Measurements from ENCODE around the gene CDSN.
"Not testable (repeated sequence)": the region's sequence is repeated elsewhere in the genome, so short reads cannot be mapped to it uniquely, and the experiment has no call there.

GRCh38 chr6:31165064-31165832 lies 45.0 kb upstream of the CDSN start:
- not testable (repeated sequence) for TF ChIP-seq CSRNP3 (CRISPR knock-in tag; IDR thresholded peaks at IDR 0.05); PPARA (CRISPR knock-in tag; IDR thresholded peaks at IDR 0.05; ENCODE audit: borderline replicate concordance); RARB (CRISPR knock-in tag; IDR thresholded peaks at IDR 0.05); PATZ1 (CRISPR knock-in tag; IDR thresholded peaks at IDR 0.05; ENCODE audit: borderline replicate concordance); CREB5 (CRISPR knock-in tag; IDR thresholded peaks at IDR 0.05; ENCODE audit: low read depth); ESRRG (CRISPR knock-in tag; IDR thresholded peaks at IDR 0.05); ZFP30 (CRISPR knock-in tag; IDR thresholded peaks at IDR 0.05); ZNF8 (CRISPR knock-in tag; IDR thresholded peaks at IDR 0.05); ZFP3 (CRISPR knock-in tag; IDR thresholded peaks at IDR 0.05); ZNF70 (CRISPR knock-in tag; IDR thresholded peaks at IDR 0.05); TCF4 (CRISPR knock-in tag; IDR thresholded peaks at IDR 0.05; ENCODE audit: borderline replicate concordance); ARNTL (CRISPR knock-in tag; IDR thresholded peaks at IDR 0.05; ENCODE audit: borderline replicate concordance, low read depth); GLIS3 (CRISPR knock-in tag; IDR thresholded peaks at IDR 0.05)
